Trophoblast cell (in vitro differentiated cells and primary cell): ENCODE measurements around the gene ADAMTSL5.

Experiments used
- DNase-seq, 2 donors: peaks; one replicate each; pipeline ENCODE4 v3.0.0-alpha.2; 2016
- H2AFZ ChIP-seq: 2 replicates; pipeline ENCODE4 v1.6.1; 2013; ENCODE audit warnings: low read length, moderate library complexity, mild to moderate bottlenecking; ENCODE audit not compliant: insufficient read depth, poor library complexity
- H2AK5ac ChIP-seq: 2 replicates; pipeline ENCODE4 v1.6.1; 2013; ENCODE audit warnings: mild to moderate bottlenecking, low read length
- H2BK120ac ChIP-seq: 2 replicates; pipeline ENCODE4 v1.6.1; 2013; ENCODE audit warnings: low read length, mild to moderate bottlenecking, moderate library complexity; ENCODE audit not compliant: insufficient read depth, poor library complexity
- H2BK12ac ChIP-seq: 2 replicates; pipeline ENCODE4 v1.6.1; 2013; ENCODE audit warnings: mild to moderate bottlenecking, low read length, moderate library complexity
- H2BK5ac ChIP-seq: 2 replicates; pipeline ENCODE4 v1.6.1; 2013; ENCODE audit warnings: low read length, low read depth, moderate library complexity, mild to moderate bottlenecking; ENCODE audit not compliant: poor library complexity
- H3K14ac ChIP-seq: 2 replicates; pipeline ENCODE4 v1.6.1; 2013; ENCODE audit warnings: mild to moderate bottlenecking, low read length
- H3K18ac ChIP-seq: 2 replicates; pipeline ENCODE4 v1.6.1; 2013; ENCODE audit warnings: mild to moderate bottlenecking, low read length
- H3K23ac ChIP-seq: 2 replicates; pipeline ENCODE4 v1.6.1; 2013; ENCODE audit warnings: low read length
- H3K27ac ChIP-seq: 2 replicates; pipeline ENCODE4 v1.5.1; 2013; ENCODE audit warnings: low read depth, mild to moderate bottlenecking, inconsistent platforms, low read length, moderate library complexity
- H3K27me3 ChIP-seq: 2 replicates; pipeline ENCODE4 v1.6.1; 2013; ENCODE audit warnings: inconsistent platforms, mild to moderate bottlenecking, low read length, moderate library complexity; ENCODE audit not compliant: insufficient read depth
- H3K36me3 ChIP-seq, 2 experiments: 1 replicate in 1 of 2; 2 replicates in 1 of 2; pipeline ENCODE4 v1.6.1; 2013; ENCODE audit warnings: low read length in 2 of 2, mild to moderate bottlenecking in 2 of 2, moderate library complexity in 1 of 2; ENCODE audit not compliant: insufficient read depth in 2 of 2, control insufficient read depth in 1 of 2
- H3K4ac ChIP-seq: 2 replicates; pipeline ENCODE4 v1.6.1; 2013; ENCODE audit warnings: low read depth, mild to moderate bottlenecking, low read length, moderate library complexity
- H3K4me1 ChIP-seq, 2 experiments: 1 replicate in 1 of 2; 2 replicates in 1 of 2; pipeline ENCODE4 v1.6.1; 2013; ENCODE audit warnings: low read length in 2 of 2, mild to moderate bottlenecking in 2 of 2, moderate library complexity in 1 of 2; ENCODE audit not compliant: insufficient read depth in 2 of 2, control insufficient read depth in 1 of 2
- H3K4me2 ChIP-seq: 2 replicates; pipeline ENCODE4 v1.6.1; 2013; ENCODE audit warnings: inconsistent platforms, mild to moderate bottlenecking, low read length, moderate library complexity
- H3K4me3 ChIP-seq: 2 replicates; pipeline ENCODE4 v1.5.1; 2013; ENCODE audit warnings: mild to moderate bottlenecking, low read depth, low read length, inconsistent platforms
- H3K79me1 ChIP-seq: one replicate; pipeline ENCODE4 v1.6.1; 2013; ENCODE audit warnings: low read length
- H3K79me2 ChIP-seq: 2 replicates; pipeline ENCODE4 v1.6.1; 2013; ENCODE audit warnings: low read length, mild to moderate bottlenecking; ENCODE audit not compliant: control insufficient read depth, insufficient read depth, poor library complexity
- H3K9ac ChIP-seq: 2 replicates; pipeline ENCODE4 v1.6.1; 2013; ENCODE audit warnings: mild to moderate bottlenecking, low read length
- H3K9me3 ChIP-seq: 2 replicates; pipeline ENCODE4 v1.6.1; 2013; ENCODE audit warnings: low read depth, mild to moderate bottlenecking, control low read depth, inconsistent platforms, low read length; ENCODE audit not compliant: insufficient read depth
- H4K12ac ChIP-seq: 2 replicates; pipeline ENCODE4 v1.6.1; 2013; ENCODE audit warnings: low read depth, mild to moderate bottlenecking, low read length, moderate library complexity
- H4K8ac ChIP-seq: 2 replicates; pipeline ENCODE4 v1.6.1; 2013; ENCODE audit warnings: low read depth, mild to moderate bottlenecking, low read length, moderate library complexity
- H4K91ac ChIP-seq: one replicate; pipeline ENCODE4 v1.6.1; 2013; ENCODE audit warnings: low read depth, mild to moderate bottlenecking, low read length, moderate library complexity
- WGBS: extraction: QIAGEN DNeasy Blood & Tissue Kit; methylation state at CpG from one replicate; pipeline ENCODE4 v1.1.7; 2013; ENCODE audit warnings: missing lambda C conversion rate; ENCODE audit not compliant: insufficient read length, insufficient coverage; ENCODE audit errors: extremely low coverage; 5-methylcytosine and 5-hydroxymethylcytosine counted together

The ADAMTSL5 gene

DNA sequence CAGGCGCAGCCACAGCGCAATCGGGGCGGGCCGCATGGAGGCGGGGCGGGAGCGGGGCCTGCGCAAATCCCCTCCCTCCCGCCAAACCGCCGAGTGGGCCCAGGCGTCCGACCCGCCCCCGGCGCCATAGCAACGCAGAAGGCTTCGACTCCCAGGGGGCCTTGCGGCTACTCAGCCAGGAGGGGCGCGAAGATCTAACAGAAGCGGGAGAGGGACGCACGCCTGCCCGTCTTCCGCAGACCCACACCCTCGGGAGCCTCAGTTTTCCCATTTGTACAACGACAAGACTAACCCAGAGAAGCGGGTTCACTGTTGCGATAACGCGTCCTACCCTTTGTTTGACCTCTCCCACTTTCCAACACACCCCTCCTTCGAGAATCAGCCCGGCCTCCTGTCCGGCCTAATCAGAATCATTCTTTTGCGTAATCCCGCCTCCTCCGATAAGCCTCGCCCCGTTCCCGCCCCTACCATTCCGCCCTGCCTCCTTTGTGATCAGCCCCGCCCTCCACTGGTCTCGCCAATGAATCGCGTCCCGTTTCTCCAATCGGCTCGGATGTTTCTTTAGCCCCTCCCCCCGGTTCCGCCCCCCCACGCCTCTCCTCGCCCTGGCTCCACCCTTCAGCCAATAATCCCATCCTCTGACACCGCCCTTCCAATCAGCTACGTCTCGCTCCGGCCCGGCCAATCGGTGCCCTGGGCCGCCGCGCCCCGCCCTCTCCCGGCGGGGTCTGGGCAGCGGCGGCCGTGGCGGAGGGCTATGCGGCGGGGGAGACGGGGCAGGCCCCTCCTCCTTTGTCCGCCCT, 22.3 kb downstream of the ADAMTSL5 start, which contains the start of gene PCSK4:
PCSK4 (minus strand) TSS at position 40 of the 803 bp plus-strand sequence; CDS start at position 36, 4 bp downstream.
- H3K9me3 ChIP-seq = peaks cover 7% of the 10 kb centered on the region
- H2BK12ac ChIP-seq = no peak within 1 kb of the TSS
- H3K36me3 ChIP-seq = no peaks in the 10 kb centered on the region
- peak within 1 kb of the TSS; percentile 32 for H2BK5ac ChIP-seq
- peak within 1 kb of the TSS; percentile 68 for H3K9ac ChIP-seq
- peak within 1 kb of the TSS; percentile 94 for H4K8ac ChIP-seq
- no peak within 1 kb of the TSS for H3K23ac ChIP-seq
- H3K4me3 ChIP-seq = peak within 1 kb of the TSS; percentile 70
- H3K27ac ChIP-seq = no peak within 1 kb of the TSS
- H3K4me2 ChIP-seq = peak within 1 kb of the TSS; percentile 97
- peak; percentile 95 to 98 for DNase-seq
- H4K91ac ChIP-seq = peak within 1 kb of the TSS; percentile 72
- no CpG with 5 or more reads among the region's 74 CpGs for WGBS
- peak within 1 kb of the TSS; percentile 61 for H2BK120ac ChIP-seq
- peak within 1 kb of the TSS; percentile 55 for H3K18ac ChIP-seq
- peak within 1 kb of the TSS; percentile 27 for H2AK5ac ChIP-seq
- peak within 1 kb of the TSS; percentile 92 for H2AFZ ChIP-seq
- H3K4me1 ChIP-seq = peaks cover 12% of the 10 kb centered on the region in 2 experiments
- H3K79me1 ChIP-seq = peaks cover 10% of the 10 kb centered on the region
- peaks cover 4% of the 10 kb centered on the region for H3K79me2 ChIP-seq
- peak within 1 kb of the TSS; percentile 83 for H4K12ac ChIP-seq
- peaks cover 5% of the 10 kb centered on the region for H3K27me3 ChIP-seq
- H3K4ac ChIP-seq = peak within 1 kb of the TSS; percentile 21
- H3K14ac ChIP-seq = peak within 1 kb of the TSS; percentile 65

- H4K91ac ChIP-seq = peak overlapping the region; percentile 72
Observed at GRCh38 chr19:1489463-1490310, 23.1 kb downstream of the ADAMTSL5 start.

GRCh38 chr19:1488282-1488601, 24.6 kb downstream of the ADAMTSL5 start:
- WGBS = no CpG with 5 or more reads among the region's 11 CpGs
- H3K9me3 ChIP-seq = peaks cover 7% of the 10 kb centered on the region

More at GRCh38 chr19:1489463-1490310, 23.1 kb downstream of the ADAMTSL5 start:
- Histone ChIP-seq H3K4me2 (peak overlapping the region; percentile 97), H2BK5ac (peak overlapping the region; percentile 21), H3K4me1 (peaks cover 12% of the 10 kb centered on the region in 2 experiments), H3K9me3 (peaks cover 7% of the 10 kb centered on the region), H4K8ac (peak overlapping the region; percentile 94), H3K79me1 (peaks cover 10% of the 10 kb centered on the region), H2BK12ac (no peak overlapping the region), H3K14ac (no peak overlapping the region), H2AK5ac (peak overlapping the region; percentile 27), H3K27me3 (peaks cover 5% of the 10 kb centered on the region), H3K36me3 (no peaks in the 10 kb centered on the region), H4K12ac (peak overlapping the region; percentile 73), H3K23ac (no peak overlapping the region), H2AFZ (peak overlapping the region; percentile 85), H3K27ac (no peak overlapping the region), H3K18ac (peak overlapping the region; percentile 55), H3K9ac (peak overlapping the region; percentile 48), H3K4me3 (peak overlapping the region; percentile 70), H3K79me2 (peaks cover 4% of the 10 kb centered on the region), H3K4ac (peak overlapping the region; percentile 14), H2BK120ac (peak overlapping the region; percentile 61)
- WGBS = no CpG with 5 or more reads among the region's 37 CpGs
- no peak for DNase-seq

GRCh38 chr19:1487576-1488281, 25.1 kb downstream of the ADAMTSL5 start:
- no peak overlapping the region for H3K4ac ChIP-seq
- H3K27ac ChIP-seq = no peak overlapping the region
- no peak for DNase-seq
- no peak overlapping the region for H3K9ac ChIP-seq
- H3K23ac ChIP-seq = no peak overlapping the region
- H3K18ac ChIP-seq = no peak overlapping the region
- no peak overlapping the region for H4K91ac ChIP-seq
- no peak overlapping the region for H4K12ac ChIP-seq
- H3K9me3 ChIP-seq = peaks cover 7% of the 10 kb centered on the region
- H4K8ac ChIP-seq = no peak overlapping the region
- H2AFZ ChIP-seq = no peak overlapping the region
- no peaks in the 10 kb centered on the region for H3K36me3 ChIP-seq
- no peak overlapping the region for H2BK120ac ChIP-seq
- peaks cover 4% of the 10 kb centered on the region for H3K79me2 ChIP-seq
- no peak overlapping the region for H3K4me2 ChIP-seq
- no peak overlapping the region for H2AK5ac ChIP-seq
- H2BK12ac ChIP-seq = no peak overlapping the region
- peaks cover 10% of the 10 kb centered on the region for H3K79me1 ChIP-seq
- no peak overlapping the region for H2BK5ac ChIP-seq
- H3K4me1 ChIP-seq = peaks cover 9% of the 10 kb centered on the region in 2 experiments
- no peak overlapping the region for H3K14ac ChIP-seq
- peaks cover 5% of the 10 kb centered on the region for H3K27me3 ChIP-seq
- no peak overlapping the region for H3K4me3 ChIP-seq
- WGBS = no CpG with 5 or more reads among the region's 40 CpGs

More at GRCh38 chr19:1488282-1488601, 24.6 kb downstream of the ADAMTSL5 start:
- no peak overlapping the region for H3K4ac ChIP-seq
- H2BK5ac ChIP-seq = no peak overlapping the region
- no peak overlapping the region for H3K18ac ChIP-seq
- peaks cover 12% of the 10 kb centered on the region in 2 experiments for H3K4me1 ChIP-seq
- H2BK120ac ChIP-seq = no peak overlapping the region
- peaks cover 10% of the 10 kb centered on the region for H3K79me1 ChIP-seq
- no peak overlapping the region for H3K9ac ChIP-seq
- no peak overlapping the region for H3K4me3 ChIP-seq
- no peak overlapping the region for H4K8ac ChIP-seq
- H3K4me2 ChIP-seq = no peak overlapping the region
- no peak overlapping the region for H2AK5ac ChIP-seq
- H4K91ac ChIP-seq = no peak overlapping the region
- peaks cover 5% of the 10 kb centered on the region for H3K27me3 ChIP-seq
- DNase-seq = no peak
- H3K79me2 ChIP-seq = peaks cover 4% of the 10 kb centered on the region
- H3K14ac ChIP-seq = no peak overlapping the region
- no peak overlapping the region for H2BK12ac ChIP-seq
- no peaks in the 10 kb centered on the region for H3K36me3 ChIP-seq
- H3K27ac ChIP-seq = no peak overlapping the region
- no peak overlapping the region for H4K12ac ChIP-seq
- H3K23ac ChIP-seq = no peak overlapping the region
- H2AFZ ChIP-seq = no peak overlapping the region
